HEK293 (cell line): ENCODE measurements around the gene HIBCH.

Experiments
- GLI4 ChIP-seq: fragments of 450-650 bp; formaldehyde crosslinking; IDR thresholded peaks from 2 replicates; pipeline ENCODE4 v1.5.1; 2016; ENCODE audit warnings: missing biosample characterization, missing genetic modification characterization
- HIC1 ChIP-seq: fragments of 450-650 bp; formaldehyde crosslinking; IDR thresholded peaks from 2 replicates; pipeline ENCODE4 v1.5.1; 2016; ENCODE audit warnings: missing biosample characterization, missing genetic modification characterization
- ZNF510 ChIP-seq: fragments of 450-650 bp; formaldehyde crosslinking; IDR thresholded peaks from 2 replicates; pipeline ENCODE4 v1.5.1; 2018; ENCODE audit warnings: mild to moderate bottlenecking, missing genetic modification characterization, missing biosample characterization; ENCODE audit not compliant: insufficient replicate concordance
- ZNF785 ChIP-seq: fragments of 450-650 bp; formaldehyde crosslinking; IDR thresholded peaks from 2 replicates; pipeline ENCODE4 v1.5.1; 2016; ENCODE audit warnings: missing biosample characterization, missing genetic modification characterization
- TF ChIP-seq, protein P1 (sequence below): fragments of 450-650 bp; formaldehyde crosslinking; IDR thresholded peaks from 2 replicates; pipeline ENCODE4 v1.5.1; 2016; ENCODE audit warnings: missing biosample characterization, missing genetic modification characterization

DNA sequence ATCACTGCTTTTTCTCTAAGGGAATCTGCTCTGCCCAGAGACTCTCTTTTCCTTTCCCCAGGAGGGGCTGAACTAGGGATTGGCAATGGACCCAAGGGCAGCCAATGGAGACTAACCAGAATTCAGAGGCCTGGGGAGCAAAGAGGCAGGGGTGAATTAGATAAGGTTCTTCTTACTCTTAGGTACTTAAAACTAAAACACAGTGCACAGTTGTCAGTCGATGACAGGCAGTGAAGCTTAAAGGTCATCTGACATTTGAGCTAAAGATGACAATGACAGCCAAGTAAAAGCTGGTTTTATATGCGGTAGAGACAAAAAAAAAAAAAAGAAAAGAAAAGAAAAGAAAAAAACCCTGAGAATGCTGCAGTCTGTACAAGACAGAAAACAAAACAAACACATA lies 57.8 kb downstream of the HIBCH start:
- TF ChIP-seq, protein P1, sequence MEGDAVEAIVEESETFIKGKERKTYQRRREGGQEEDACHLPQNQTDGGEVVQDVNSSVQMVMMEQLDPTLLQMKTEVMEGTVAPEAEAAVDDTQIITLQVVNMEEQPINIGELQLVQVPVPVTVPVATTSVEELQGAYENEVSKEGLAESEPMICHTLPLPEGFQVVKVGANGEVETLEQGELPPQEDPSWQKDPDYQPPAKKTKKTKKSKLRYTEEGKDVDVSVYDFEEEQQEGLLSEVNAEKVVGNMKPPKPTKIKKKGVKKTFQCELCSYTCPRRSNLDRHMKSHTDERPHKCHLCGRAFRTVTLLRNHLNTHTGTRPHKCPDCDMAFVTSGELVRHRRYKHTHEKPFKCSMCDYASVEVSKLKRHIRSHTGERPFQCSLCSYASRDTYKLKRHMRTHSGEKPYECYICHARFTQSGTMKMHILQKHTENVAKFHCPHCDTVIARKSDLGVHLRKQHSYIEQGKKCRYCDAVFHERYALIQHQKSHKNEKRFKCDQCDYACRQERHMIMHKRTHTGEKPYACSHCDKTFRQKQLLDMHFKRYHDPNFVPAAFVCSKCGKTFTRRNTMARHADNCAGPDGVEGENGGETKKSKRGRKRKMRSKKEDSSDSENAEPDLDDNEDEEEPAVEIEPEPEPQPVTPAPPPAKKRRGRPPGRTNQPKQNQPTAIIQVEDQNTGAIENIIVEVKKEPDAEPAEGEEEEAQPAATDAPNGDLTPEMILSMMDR (tag by site-specific recombination), result no peak
- TF ChIP-seq HIC1 (no peak), ZNF510 (no peak), ZNF785 (tag by site-specific recombination) (no peak), GLI4 (tag by site-specific recombination) (no peak)
